ENCODE measurements around the gene RRAD.
A peak's percentile ranks its signal among the peaks of the same experiment; 100 is the strongest.

RRAD gene

GRCh38 chr16:66888647-66889615 is 36.4 kb downstream of the RRAD start:
- no peaks in the 10 kb centered on the region for H3K9me3 ChIP-seq (ENCODE audit: control insufficient read depth, low read length)
- WGBS, 2 experiments (ENCODE audit: insufficient coverage in 2 of 2): 95 to 96% methylated on average over 6 of the region's 6 CpGs
- peaks cover 39% of the 10 kb centered on the region for H3K36me3 ChIP-seq (ENCODE audit: control insufficient read depth, insufficient read depth, low read length)
- no peak overlapping the region for H3K4me3 ChIP-seq (ENCODE audit: extremely low read depth, insufficient read depth, low read length, poor library complexity, severe bottlenecking)
- H3K27ac ChIP-seq (ENCODE audit: low read depth, low read length, severe bottlenecking): no peak overlapping the region
- peaks cover 24% of the 10 kb centered on the region for H3K4me1 ChIP-seq (ENCODE audit: control insufficient read depth, insufficient read depth, low read length, poor library complexity, severe bottlenecking)

GRCh38 chr16:66886914-66887313 is 38.4 kb downstream of the RRAD start:
- Histone ChIP-seq H3K36me3 (ENCODE audit: control insufficient read depth, insufficient read depth, low read length) (peaks cover 44% of the 10 kb centered on the region), H3K4me3 (ENCODE audit: extremely low read depth, insufficient read depth, low read length, poor library complexity, severe bottlenecking) (no peak overlapping the region), H3K9me3 (ENCODE audit: control insufficient read depth, low read length) (no peaks in the 10 kb centered on the region), H3K4me1 (ENCODE audit: control insufficient read depth, insufficient read depth, low read length, poor library complexity, severe bottlenecking) (peaks cover 21% of the 10 kb centered on the region), H3K27ac (ENCODE audit: low read depth, low read length, severe bottlenecking) (no peak overlapping the region)
- WGBS, 2 experiments (ENCODE audit: insufficient coverage in 2 of 2): 100% methylated on average over 1 to 3 of the region's 3 CpGs

GRCh38 chr16:66886321-66886720 is 39.0 kb downstream of the RRAD start:
- no peaks in the 10 kb centered on the region for H3K9me3 ChIP-seq (ENCODE audit: control insufficient read depth, low read length)
- H3K4me1 ChIP-seq (ENCODE audit: control insufficient read depth, insufficient read depth, low read length, poor library complexity, severe bottlenecking): peaks cover 26% of the 10 kb centered on the region
- H3K27ac ChIP-seq (ENCODE audit: low read depth, low read length, severe bottlenecking): peak overlapping the region; percentile 63
- WGBS, 2 experiments (ENCODE audit: insufficient coverage in 2 of 2): 100% methylated on average over 1 of the region's 2 CpGs; no CpG with 5 or more reads in 1 of the 2 experiments
- H3K36me3 ChIP-seq (ENCODE audit: control insufficient read depth, insufficient read depth, low read length): peaks cover 43% of the 10 kb centered on the region
- H3K4me3 ChIP-seq (ENCODE audit: extremely low read depth, insufficient read depth, low read length, poor library complexity, severe bottlenecking): no peak overlapping the region

- WGBS, 2 experiments (ENCODE audit: insufficient coverage in 2 of 2): 94 to 97% methylated on average over 10 to 11 of the region's 12 CpGs
- Histone ChIP-seq H3K4me3 (ENCODE audit: extremely low read depth, insufficient read depth, low read length, poor library complexity, severe bottlenecking) (no peak overlapping the region), H3K9me3 (ENCODE audit: control insufficient read depth, low read length) (no peaks in the 10 kb centered on the region)
Observed at GRCh38 chr16:66885491-66885890, 39.8 kb downstream of the RRAD start.

GRCh38 chr16:66882702-66883101 is 42.6 kb downstream of the RRAD start:
- H3K4me1 ChIP-seq (ENCODE audit: control insufficient read depth, insufficient read depth, low read length, poor library complexity, severe bottlenecking): peaks cover 26% of the 10 kb centered on the region
- peaks cover 38% of the 10 kb centered on the region for H3K36me3 ChIP-seq (ENCODE audit: control insufficient read depth, insufficient read depth, low read length)
- no peak overlapping the region for H3K27ac ChIP-seq (ENCODE audit: low read depth, low read length, severe bottlenecking)
- no peaks in the 10 kb centered on the region for H3K9me3 ChIP-seq (ENCODE audit: control insufficient read depth, low read length)
- no peak overlapping the region for H3K4me3 ChIP-seq (ENCODE audit: extremely low read depth, insufficient read depth, low read length, poor library complexity, severe bottlenecking)
- 81 to 100% methylated on average over 2 to 3 of the region's 3 CpGs for WGBS, 2 experiments (ENCODE audit: insufficient coverage in 2 of 2)

More at GRCh38 chr16:66885491-66885890, 39.8 kb downstream of the RRAD start:
- Histone ChIP-seq H3K36me3 (ENCODE audit: control insufficient read depth, insufficient read depth, low read length) (peaks cover 41% of the 10 kb centered on the region), H3K27ac (ENCODE audit: low read depth, low read length, severe bottlenecking) (no peak overlapping the region), H3K4me1 (ENCODE audit: control insufficient read depth, insufficient read depth, low read length, poor library complexity, severe bottlenecking) (peaks cover 26% of the 10 kb centered on the region)

GRCh38 chr16:66881964-66882508 is 43.3 kb downstream of the RRAD start:
- H3K9me3 ChIP-seq (ENCODE audit: control insufficient read depth, low read length): no peaks in the 10 kb centered on the region
- H3K4me1 ChIP-seq (ENCODE audit: control insufficient read depth, insufficient read depth, low read length, poor library complexity, severe bottlenecking): peaks cover 21% of the 10 kb centered on the region
- WGBS, 2 experiments (ENCODE audit: insufficient coverage in 2 of 2): 89 to 90% methylated on average over 6 of the region's 8 CpGs
- peaks cover 32% of the 10 kb centered on the region for H3K36me3 ChIP-seq (ENCODE audit: control insufficient read depth, insufficient read depth, low read length)
- no peak overlapping the region for H3K4me3 ChIP-seq (ENCODE audit: extremely low read depth, insufficient read depth, low read length, poor library complexity, severe bottlenecking)
- no peak overlapping the region for H3K27ac ChIP-seq (ENCODE audit: low read depth, low read length, severe bottlenecking)

GRCh38 chr16:66881560-66881959 is 43.8 kb downstream of the RRAD start:
- WGBS, 2 experiments (ENCODE audit: insufficient coverage in 2 of 2): 57 to 83% methylated on average over 1 of the region's 2 CpGs
- Histone ChIP-seq H3K9me3 (ENCODE audit: control insufficient read depth, low read length) (no peaks in the 10 kb centered on the region), H3K27ac (ENCODE audit: low read depth, low read length, severe bottlenecking) (no peak overlapping the region), H3K36me3 (ENCODE audit: control insufficient read depth, insufficient read depth, low read length) (peaks cover 28% of the 10 kb centered on the region), H3K4me3 (ENCODE audit: extremely low read depth, insufficient read depth, low read length, poor library complexity, severe bottlenecking) (peak overlapping the region; percentile 72), H3K4me1 (ENCODE audit: control insufficient read depth, insufficient read depth, low read length, poor library complexity, severe bottlenecking) (peaks cover 16% of the 10 kb centered on the region)

- Histone ChIP-seq H3K27ac (ENCODE audit: low read depth, low read length, severe bottlenecking) (peak overlapping the region; percentile 29), H3K36me3 (ENCODE audit: control insufficient read depth, insufficient read depth, low read length) (peaks cover 26% of the 10 kb centered on the region), H3K4me1 (ENCODE audit: control insufficient read depth, insufficient read depth, low read length, poor library complexity, severe bottlenecking) (peaks cover 12% of the 10 kb centered on the region), H3K4me3 (ENCODE audit: extremely low read depth, insufficient read depth, low read length, poor library complexity, severe bottlenecking) (peak overlapping the region; percentile 72), H3K9me3 (ENCODE audit: control insufficient read depth, low read length) (no peaks in the 10 kb centered on the region)
- WGBS, 2 experiments (ENCODE audit: insufficient coverage in 2 of 2): 0 to 1% methylated on average over 12 to 15 of the region's 23 CpGs
Observed at GRCh38 chr16:66881014-66881417, 44.3 kb downstream of the RRAD start.

- peaks cover 11% of the 10 kb centered on the region for H3K4me1 ChIP-seq (ENCODE audit: control insufficient read depth, insufficient read depth, low read length, poor library complexity, severe bottlenecking)
- H3K4me3 ChIP-seq (ENCODE audit: extremely low read depth, insufficient read depth, low read length, poor library complexity, severe bottlenecking): peak within 1 kb of the TSS; percentile 72
- no peaks in the 10 kb centered on the region for H3K9me3 ChIP-seq (ENCODE audit: control insufficient read depth, low read length)
- H3K36me3 ChIP-seq (ENCODE audit: control insufficient read depth, insufficient read depth, low read length): peaks cover 20% of the 10 kb centered on the region
- H3K27ac ChIP-seq (ENCODE audit: low read depth, low read length, severe bottlenecking): peak within 1 kb of the TSS; percentile 29
- WGBS, 2 experiments (ENCODE audit: insufficient coverage in 2 of 2): 0 to 1% methylated on average over 35 to 51 of the region's 58 CpGs
Observed at GRCh38 chr16:66880288-66881013, 44.9 kb downstream of the RRAD start, which contains the start of gene PDP2. TSS of gene PDP2 (plus strand) at chr16:66880515. CDS start at chr16:66884285, 3,770 bp downstream.

GRCh38 chr16:66878067-66878466 is 47.3 kb downstream of the RRAD start:
- H3K27ac ChIP-seq (ENCODE audit: low read depth, low read length, severe bottlenecking): no peak overlapping the region
- no peaks in the 10 kb centered on the region for H3K9me3 ChIP-seq (ENCODE audit: control insufficient read depth, low read length)
- peaks cover 20% of the 10 kb centered on the region for H3K4me1 ChIP-seq (ENCODE audit: control insufficient read depth, insufficient read depth, low read length, poor library complexity, severe bottlenecking)
- WGBS, 2 experiments (ENCODE audit: insufficient coverage in 2 of 2): 100% methylated on average over 1 to 2 of the region's 5 CpGs
- H3K36me3 ChIP-seq (ENCODE audit: control insufficient read depth, insufficient read depth, low read length): no peaks in the 10 kb centered on the region
- H3K4me3 ChIP-seq (ENCODE audit: extremely low read depth, insufficient read depth, low read length, poor library complexity, severe bottlenecking): no peak overlapping the region
